Keratinocyte (primary cell): ENCODE measurements around the gene CCDC137.

ENCODE experiments used
- CTCF ChIP-seq, 3 experiments: IDR thresholded peaks in 1 of 3; conservative IDR thresholded peaks in 1 of 3; optimal IDR thresholded peaks in 1 of 3; 2 replicates in 2 of 3; 3 replicates in 1 of 3; pipeline versions ENCODE3 to v1.5.1; 2011; ENCODE audit warnings: low read length in 3 of 3, mild to moderate bottlenecking in 3 of 3, moderate library complexity in 2 of 3, control low read depth in 1 of 3, inconsistent platforms in 1 of 3; ENCODE audit not compliant: insufficient read depth in 2 of 3; ENCODE audit errors: extremely low read depth in 1 of 3
- EZH2 ChIP-seq: IDR thresholded peaks from one replicate; pipeline ENCODE4 v1.6.1; 2012; ENCODE audit warnings: inconsistent platforms, mild to moderate bottlenecking, low read length, moderate library complexity

- TF ChIP-seq CTCF (optimal IDR thresholded peaks at IDR 0.05 in 1 of 3, IDR thresholded peaks at IDR 0.05 in 1 of 3, conservative IDR thresholded peaks at IDR 0.05 in 1 of 3; ENCODE audit: extremely low read depth in 1 of 3, insufficient read depth in 2 of 3, low read length in 3 of 3) (no peak), EZH2 (no peak)
Measured at GRCh38 chr17:81705518-81706231, 39.1 kb downstream of the CCDC137 start.
